Muscle of arm (tissue), 14 donors: ENCODE data around the gene ZNF473. TPM values are rescaled to one million over a fixed set of nuclear protein-coding genes. Genes with fewer than 3 reads are reported as not detected.
A peak's percentile ranks its signal among the peaks of the same experiment; 100 is the strongest.

Source experiments
- DNase-seq: peaks from one replicate; pipeline ENCODE4 v3.0.0-alpha.2; 2013
- long read RNA-seq, 11 donors: transcript quantifications; one replicate each; lab custom pipeline, GENCODE V29; 2026
- polyA plus RNA-seq, 12 donors: library from polyadenylated mRNA; unstranded; fragments of 120-200 nt; gene quantifications; one replicate each; pipeline ENCODE4 v1.2.1, GENCODE V29; 2013; ENCODE audit not compliant: insufficient read length in 12 of 12

The ZNF473 gene
- 10 to 100 TPM in 2 of 12 donors, 1 to 10 TPM in 9, not detected in 1; 6.2 to 10.8 (median 8.3) TPM for polyA plus RNA-seq
- long read RNA-seq, donor 1, full-length matches to known transcripts, result 5 of 5 reads
- long read RNA-seq, donor 1, partial matches to known transcripts, result 0 of 5 reads
- long read RNA-seq, donor 1, other reads (novel, unspliced or antisense), result 0 of 5 reads
- long read RNA-seq, donor 2, full-length matches to known transcripts, result 1 of 1 reads
- long read RNA-seq, donor 2, partial matches to known transcripts, result 0 of 1 reads
- long read RNA-seq, donor 2, other reads (novel, unspliced or antisense), result 0 of 1 reads
- long read RNA-seq, donor 3, full-length matches to known transcripts, result 4 of 4 reads
- long read RNA-seq, donor 3, partial matches to known transcripts, result 0 of 4 reads
- long read RNA-seq, donor 3, other reads (novel, unspliced or antisense), result 0 of 4 reads
- long read RNA-seq, donor 4, full-length matches to known transcripts, result 1 of 1 reads
- long read RNA-seq, donor 4, partial matches to known transcripts, result 0 of 1 reads
- long read RNA-seq, donor 4, other reads (novel, unspliced or antisense), result 0 of 1 reads
- long read RNA-seq, donor 5, full-length matches to known transcripts, result 4 of 4 reads
- long read RNA-seq, donor 5, partial matches to known transcripts, result 0 of 4 reads
- long read RNA-seq, donor 5, other reads (novel, unspliced or antisense), result 0 of 4 reads
- long read RNA-seq, donor 6, result 0 reads
- long read RNA-seq, donor 7, full-length matches to known transcripts, result 3 of 3 reads
- long read RNA-seq, donor 7, partial matches to known transcripts, result 0 of 3 reads
- long read RNA-seq, donor 7, other reads (novel, unspliced or antisense), result 0 of 3 reads
- long read RNA-seq, donor 8, full-length matches to known transcripts, result 3 of 3 reads
- long read RNA-seq, donor 8, partial matches to known transcripts, result 0 of 3 reads
- long read RNA-seq, donor 8, other reads (novel, unspliced or antisense), result 0 of 3 reads
- long read RNA-seq, donor 9, full-length matches to known transcripts, result 4 of 4 reads
- long read RNA-seq, donor 9, partial matches to known transcripts, result 0 of 4 reads
- long read RNA-seq, donor 9, other reads (novel, unspliced or antisense), result 0 of 4 reads
- long read RNA-seq, donor 10, full-length matches to known transcripts, result 3 of 3 reads
- long read RNA-seq, donor 10, partial matches to known transcripts, result 0 of 3 reads
- long read RNA-seq, donor 10, other reads (novel, unspliced or antisense), result 0 of 3 reads
- long read RNA-seq, donor 11, full-length matches to known transcripts, result 1 of 1 reads
- long read RNA-seq, donor 11, partial matches to known transcripts, result 0 of 1 reads
- long read RNA-seq, donor 11, other reads (novel, unspliced or antisense), result 0 of 1 reads

DNA sequence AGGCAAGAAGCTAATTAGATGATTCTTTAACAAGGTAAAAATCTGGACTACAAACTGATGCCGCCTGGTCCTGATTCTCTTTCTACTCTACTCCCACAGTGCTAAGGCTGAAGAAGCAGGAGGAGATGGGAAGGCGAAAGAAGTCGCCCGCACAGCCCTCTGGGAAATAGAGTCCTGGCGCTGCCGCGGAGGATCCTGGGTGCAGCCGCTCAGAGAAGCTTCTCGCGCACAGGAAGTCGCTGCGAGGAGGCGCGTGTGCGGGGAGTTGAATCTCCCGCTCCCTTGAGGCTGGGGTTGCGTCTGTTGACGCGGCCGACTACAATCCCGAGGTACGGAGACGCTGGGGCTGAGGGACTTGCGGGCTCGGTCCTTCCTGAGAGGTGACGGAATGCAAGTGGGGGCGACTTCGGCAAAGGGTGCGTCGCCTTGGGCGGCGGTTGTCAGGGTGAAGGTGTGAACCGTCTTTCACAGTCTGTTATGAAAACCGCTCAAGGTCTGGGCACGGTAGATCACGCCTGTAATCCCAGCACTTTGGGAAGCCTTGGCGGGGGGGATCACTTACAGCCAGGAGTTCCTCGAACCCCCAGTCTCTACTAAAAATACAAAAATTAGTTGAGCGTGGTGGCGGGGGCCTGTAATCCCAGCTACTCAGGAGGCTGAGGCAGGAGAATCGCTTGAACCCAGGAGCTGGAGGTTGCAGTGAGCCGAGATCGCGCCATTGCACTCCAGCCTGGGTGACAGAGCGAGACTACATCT, at the start of gene ZNF473:
Gene ZNF473, plus strand, starts transcription at position 212 of the 756 bp plus-strand sequence. CDS start 5,078 bp downstream, outside the sequence.
- no peak for DNase-seq

DNA sequence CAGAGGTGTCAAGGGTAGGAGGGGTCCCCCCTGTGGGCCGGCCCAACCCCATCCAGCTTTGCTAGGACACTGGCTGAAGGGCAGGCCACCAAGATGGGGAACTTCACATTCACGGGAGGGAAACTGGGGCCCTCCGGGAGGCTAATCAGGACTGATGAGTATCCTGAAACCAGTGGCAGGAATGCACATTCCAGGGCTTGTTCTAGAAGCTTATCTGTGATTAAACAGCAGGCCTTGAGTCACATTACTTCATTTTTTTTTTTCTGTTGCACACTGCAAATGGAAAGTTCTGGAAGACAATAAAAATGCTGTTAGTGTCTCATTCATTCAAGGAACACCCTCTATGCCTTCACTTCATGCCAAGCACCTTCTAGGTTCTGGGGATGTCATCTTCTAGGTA, 49.3 kb upstream of the ZNF473 start:
- no peak for DNase-seq

DNA sequence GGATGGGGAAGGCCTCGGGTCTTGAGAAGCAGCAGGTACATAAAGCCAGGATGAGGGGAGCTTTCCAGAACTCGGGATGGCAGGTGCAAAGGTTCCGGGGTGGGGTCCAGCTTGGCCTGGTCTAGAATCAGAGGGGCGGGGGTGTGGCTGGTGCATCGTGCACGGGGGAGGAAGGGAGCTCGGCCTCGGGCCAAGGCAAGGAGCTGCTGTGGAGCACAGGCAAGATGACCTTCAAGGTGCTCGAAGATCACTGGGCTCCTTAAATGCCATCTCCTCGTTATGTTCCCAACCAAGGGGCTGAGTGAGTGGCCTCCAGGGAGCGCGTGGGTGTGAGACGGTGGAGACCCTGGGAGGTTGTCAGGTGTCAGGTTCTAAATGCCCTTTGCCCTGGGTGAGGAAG, 48.7 kb upstream of the ZNF473 start:
- no peak for DNase-seq

DNA sequence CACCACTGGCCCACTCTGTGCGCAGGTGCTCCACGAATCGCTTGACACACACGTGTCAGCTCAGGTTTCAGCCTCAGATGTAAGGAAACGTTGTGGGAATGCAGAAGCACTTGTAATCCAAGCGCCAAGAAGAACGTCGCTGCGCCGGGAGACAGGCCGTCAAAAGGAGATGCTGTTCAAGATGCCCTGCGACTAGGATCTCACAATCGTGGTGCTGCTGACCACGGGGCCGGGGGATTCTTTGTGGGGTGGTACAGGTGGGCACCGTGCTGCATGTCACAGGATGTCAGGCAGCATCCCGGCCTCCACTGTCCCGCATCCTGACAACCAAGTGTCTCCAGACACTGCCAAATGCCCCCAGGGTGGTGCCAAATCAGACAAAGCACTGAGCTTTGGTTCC, 47.9 kb upstream of the ZNF473 start:
- DNase-seq, result no peak

DNA sequence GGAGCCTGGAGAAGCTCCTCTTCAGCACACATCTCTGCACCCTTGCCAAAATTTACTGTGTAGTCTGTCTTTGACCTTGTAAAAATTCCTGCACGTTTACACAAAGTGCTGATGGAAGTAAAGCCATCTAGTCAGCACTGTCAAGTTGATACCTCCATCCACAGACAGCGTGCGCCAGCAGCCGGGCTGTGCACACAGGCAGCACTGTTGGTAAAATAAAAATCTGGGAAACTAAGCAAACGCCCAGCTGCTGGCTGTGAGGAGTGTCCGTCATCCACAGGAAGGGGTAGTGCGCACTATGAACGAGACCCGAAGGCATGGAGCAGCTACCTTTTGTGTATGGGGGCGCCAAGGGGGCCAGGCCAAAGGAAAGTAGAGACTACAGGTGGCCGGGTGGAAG, 47.5 kb upstream of the ZNF473 start:
- no peak for DNase-seq

DNA sequence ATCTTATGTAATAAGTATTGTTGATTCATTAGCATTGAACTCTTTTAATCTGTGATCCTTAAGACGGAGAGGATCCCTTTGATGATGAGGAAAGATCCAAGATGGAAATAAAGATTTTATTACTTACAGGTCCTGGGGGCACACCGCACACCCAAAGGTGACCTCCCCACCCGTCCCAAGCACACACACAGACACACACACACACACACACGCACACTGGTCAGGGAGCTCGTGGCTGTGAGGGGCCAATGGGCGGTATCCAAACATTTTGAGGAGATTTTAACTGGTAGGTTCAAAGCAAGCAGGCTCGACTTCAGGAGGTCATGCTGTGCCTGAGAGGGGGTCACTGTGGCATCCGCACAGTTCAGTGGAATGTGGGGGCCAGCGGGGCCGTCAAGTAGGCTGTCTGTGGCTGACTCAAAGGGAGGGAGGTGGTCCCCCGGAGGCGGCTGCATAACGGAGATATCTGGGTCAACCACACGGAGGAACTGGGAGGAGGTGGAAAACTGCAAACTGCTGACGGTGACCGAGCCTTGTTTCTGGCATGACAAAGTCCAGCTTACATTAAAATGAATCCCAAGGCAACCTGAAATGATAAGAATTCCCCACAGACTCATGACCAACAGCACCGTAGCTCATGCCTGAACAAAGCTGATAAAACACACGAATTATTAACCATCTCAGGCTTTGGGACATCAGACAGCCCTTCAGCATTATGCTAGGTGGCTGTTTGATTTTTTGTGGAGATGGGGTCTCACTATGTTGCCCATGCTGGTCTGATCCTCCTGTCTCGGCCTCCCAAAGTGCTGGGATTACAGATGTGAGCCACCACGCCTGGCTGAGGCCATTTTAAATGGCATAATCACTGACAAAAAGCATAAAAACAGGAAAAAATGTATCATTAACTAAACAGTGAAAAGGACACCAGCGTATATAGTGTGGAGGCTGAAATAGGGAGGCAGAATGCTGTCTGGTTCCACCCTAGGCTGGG, 43.9 kb upstream of the ZNF473 start:
- no peak for DNase-seq

DNA sequence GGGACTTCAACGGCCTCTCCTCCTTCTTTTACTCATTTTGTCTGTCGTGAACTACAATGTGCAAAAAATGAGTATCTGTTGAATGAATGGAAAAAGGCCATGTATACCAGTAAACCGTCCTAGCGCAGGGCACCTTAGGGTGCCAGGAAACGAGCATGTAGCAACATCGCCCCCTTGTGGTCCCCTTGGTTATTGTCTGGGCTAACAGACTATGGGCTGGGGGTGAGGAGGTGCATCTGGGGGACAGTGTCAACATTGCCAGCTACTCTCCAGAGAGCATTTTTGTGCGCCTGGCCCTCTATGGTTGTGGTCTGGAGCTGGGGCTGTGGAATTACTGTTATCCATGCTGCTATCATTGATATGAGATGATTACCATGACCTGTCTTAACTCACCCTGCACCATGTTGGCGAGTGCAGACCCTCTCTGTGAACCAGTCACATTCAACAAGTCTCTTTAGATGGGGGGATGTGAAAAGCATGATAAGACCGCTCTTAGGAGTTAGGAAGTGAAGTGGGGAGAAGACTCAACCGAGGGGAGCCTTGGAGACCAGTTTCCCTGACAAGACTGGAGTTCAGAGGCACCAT, 42.1 kb upstream of the ZNF473 start:
- DNase-seq, result peak; percentile 54

DNA sequence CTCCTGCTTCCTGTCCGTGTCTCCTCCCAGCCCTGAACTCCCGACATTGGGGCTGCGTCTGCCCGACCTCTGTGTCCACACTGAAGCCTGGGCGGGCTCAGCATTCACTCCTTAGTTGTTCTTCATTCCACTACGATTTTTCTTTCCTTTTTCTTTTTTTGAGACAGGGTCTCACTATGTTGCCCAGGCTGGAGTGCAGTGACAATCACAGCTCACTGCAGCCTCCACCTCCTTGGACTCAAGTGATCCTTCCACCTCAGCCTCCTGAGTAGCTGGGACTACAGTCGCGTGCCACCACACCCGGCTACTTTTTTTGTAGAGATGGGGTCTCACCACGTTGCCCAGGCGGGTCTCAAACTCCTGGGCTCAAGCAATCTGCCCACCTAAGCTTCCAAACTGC, 41.3 kb upstream of the ZNF473 start:
- no peak for DNase-seq

DNA sequence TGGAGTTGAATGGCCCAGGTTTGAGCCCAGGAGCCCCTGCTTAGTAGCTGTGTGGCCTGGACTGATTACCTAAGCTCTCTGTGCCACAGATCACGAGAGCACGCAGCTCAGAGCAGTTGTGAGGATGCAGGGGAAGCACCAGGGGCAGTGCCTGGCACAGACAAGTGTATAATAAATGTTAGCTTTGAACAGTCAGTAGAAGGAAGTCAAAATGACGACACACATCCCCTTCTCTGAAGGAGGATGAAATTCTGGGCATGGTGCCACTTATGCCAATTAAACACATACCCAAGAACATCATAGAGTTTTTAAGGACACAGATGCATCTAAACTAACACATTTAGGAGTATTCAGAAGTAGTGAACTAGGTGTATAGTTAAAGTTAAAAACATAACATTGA, 39.9 kb upstream of the ZNF473 start:
- DNase-seq, result no peak

DNA sequence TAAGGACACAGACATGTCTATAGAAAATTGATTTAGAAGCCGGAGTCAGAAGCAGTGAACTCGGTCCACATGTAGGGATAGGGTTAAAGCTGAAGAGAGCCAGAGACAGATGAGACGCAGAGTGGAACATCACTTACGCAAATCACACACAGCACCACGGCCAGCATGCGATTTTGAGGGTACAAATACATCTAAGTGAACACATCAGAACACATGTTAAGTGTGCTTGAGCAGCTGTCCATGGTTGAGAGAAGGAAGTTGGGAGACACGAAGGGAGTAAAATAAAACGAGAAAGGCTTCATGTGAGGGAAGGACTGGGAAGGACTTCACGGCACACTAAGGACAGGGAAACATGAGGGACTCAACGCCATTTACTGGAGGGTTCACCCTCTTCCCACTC, 39.5 kb upstream of the ZNF473 start:
- no peak for DNase-seq

DNA sequence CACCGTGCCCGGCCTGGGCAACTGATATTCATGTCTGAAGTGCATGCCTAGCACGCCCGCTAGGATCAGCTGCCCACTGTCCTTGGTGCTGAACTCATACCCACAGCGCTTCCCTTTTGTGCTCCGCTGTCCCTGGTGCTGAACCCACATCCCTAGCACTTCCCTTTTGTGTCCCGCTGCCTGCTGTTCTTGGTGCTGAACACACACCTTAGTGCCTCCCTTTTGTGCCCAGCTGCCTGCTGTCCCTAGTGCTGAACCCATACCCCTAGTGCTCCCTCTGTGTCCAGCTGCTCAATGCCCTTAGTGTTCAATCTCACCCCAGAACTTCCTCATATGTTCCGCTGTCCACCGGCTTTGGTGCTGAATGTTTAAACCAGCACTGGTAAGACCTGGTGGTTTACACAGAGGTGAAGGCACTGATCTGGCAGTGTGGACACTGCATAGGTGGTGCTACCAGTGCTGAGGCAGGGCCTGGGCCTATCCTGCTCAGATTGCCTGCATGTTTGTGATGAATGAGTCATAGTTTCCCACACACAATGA, 38.6 kb upstream of the ZNF473 start:
- DNase-seq, result peak; percentile 91

DNA sequence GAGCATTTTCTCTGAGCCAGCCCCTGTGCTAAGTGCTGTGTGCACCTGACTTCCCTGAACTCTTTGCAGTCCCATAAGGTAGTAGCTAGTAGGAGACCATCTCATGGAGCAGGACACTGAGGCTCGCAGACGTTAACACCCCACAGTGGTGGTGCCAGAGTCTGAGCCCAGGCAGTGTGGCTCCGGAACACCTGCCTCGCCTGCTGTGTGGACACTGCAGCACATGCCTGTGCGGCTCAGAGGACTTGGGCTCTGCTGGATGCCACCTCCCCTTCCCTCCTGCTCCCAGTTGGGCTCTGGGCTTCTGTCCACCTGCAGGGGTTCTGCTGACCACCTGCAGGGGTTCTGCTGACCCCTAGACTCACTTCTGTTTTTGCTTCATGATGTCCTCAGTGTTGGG, 37.8 kb upstream of the ZNF473 start:
- DNase-seq, result no peak

DNA sequence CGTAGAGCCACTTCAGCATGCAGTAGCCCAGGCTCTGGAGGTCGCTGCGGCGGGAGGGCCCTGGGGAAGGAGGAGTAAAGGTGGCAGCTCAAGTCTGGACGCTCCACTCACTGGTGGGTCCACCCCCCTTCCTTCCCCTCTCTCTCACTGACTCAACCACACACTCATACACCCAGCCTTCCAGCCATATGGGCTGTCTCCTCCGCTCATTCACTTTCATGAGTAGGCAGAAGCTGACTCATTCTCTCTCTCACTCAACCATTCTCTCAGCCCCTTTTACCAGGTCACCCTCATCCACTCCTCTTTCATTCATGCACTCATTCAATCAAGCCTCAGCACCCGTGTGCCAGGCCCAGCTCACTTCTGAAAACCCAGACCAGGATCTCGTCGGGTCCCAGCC, 37.4 kb upstream of the ZNF473 start:
- DNase-seq, result no peak

DNA sequence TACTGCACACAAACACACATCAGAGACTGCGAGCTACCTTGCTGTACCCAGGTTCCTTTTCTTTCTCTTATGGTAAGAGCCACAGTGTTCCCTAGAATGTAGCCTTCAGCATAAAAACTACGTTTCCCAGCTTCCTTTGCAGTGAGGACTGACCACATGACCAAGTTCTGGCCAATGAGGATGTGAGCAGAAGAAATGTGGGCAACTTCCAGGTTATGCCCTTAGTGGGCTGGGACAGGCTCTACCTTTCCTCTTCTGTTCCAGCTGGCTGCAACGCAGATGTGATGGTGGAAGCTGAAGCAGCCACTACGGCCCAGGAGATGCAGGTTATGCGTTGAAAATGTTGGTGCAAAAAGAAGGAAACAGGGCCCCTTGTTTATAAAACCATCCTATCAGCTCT, 28.1 kb upstream of the ZNF473 start:
- DNase-seq, result no peak

DNA sequence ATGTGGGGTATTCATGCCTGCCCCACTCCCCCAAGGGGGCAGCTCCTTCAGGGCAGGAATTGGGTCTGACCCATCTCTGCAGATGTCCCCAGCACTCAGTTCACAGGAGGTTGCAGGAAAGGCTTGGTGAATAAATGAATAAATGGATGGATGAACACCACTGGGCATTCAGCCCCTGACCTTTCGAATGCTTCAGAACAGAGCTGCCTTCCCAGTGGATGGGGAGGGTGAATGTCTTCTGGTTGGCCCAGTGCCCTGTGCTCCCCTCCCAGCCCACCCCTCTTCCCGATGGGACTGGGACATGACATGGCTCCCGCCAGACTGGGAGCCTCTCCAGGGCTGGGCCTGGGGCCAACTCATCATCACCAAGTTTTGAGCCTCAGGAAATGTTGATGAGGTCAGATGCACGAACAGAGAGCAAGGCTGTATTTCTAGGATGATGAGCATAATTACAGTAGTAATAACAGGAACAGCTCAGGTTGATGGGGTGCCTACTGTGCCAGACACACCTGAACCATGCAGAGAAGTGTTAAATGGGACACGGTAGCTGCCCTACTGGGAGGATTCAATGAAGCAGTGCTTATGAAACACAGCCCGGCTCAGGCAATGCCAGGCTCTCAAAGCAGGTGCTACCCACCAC, 26.3 kb upstream of the ZNF473 start:
- no peak for DNase-seq

DNA sequence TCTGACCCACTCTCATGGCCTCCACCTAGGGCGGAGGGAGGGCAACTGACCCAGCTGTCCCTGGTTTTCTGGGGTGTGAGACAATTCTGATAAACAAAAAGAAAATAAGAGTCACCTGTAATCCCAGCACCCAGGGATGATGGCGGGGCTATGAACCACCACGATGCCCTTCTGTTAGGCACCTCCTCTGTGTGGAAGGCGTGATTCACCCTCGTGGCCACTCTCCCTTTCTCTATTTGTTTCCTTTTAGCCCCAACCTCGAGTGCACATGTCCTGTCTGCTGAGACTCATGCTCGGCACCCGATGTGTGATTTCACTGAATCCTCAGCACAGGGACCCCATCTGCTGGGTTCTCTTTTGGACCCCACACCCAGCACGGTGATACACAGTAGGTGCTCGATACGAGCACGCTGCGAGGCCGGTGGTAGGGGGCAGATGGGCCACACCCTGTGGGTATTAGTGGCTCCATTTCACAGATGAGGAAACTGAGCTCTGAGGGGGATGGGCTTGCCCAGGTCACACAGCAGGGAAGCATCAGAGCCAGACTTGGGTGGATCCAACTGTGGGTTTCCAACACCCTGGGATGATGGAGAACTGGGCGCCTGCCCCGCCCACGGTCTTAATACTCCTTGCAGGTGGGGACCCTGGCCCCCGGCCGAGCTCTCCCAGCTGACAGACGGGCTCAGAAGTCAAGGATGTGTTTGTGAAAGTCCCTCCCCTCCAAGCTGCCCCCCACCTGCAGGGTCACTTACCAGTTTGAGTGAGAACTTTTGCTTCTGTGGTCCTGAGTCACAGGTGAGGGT, 25.6 kb upstream of the ZNF473 start:
- no peak for DNase-seq

DNA sequence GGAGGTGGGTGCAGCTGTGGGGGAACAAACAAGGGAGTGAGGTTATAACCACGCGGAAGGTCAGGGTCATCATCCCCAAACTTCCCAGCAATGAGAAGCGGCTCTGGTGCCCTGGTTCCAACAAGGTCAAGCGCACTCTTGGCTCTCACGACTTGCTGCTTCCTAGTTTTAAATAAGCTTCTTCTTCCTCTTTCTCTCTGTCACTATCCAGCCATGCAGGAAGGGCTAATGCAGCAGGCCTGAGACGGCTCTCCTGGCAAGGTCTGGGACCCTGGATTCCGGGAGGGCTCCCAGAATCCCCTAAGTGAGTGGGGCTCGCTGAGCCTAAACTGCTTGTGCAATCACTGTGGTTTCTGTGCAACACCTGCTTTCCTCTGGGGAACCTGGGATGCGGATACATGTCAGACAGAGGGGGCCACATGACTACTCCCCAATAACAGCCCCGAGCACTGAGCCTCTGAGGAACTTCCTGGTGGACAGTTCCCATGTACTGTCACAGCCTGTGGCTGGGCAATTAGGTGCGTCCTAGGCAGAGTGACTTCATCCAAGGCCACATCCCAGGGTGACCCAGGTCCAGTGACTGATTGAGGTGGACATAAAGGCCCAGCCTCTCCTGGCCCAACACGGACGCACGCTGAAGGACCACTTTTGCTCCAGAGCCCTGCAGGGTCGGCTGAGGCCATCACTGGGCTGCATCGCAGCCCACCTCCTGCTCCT, 24.8 kb upstream of the ZNF473 start:
- no peak for DNase-seq
